IMR-90 (cell line): ENCODE data around the gene COL4A2. TPM values are rescaled to one million over a fixed set of nuclear protein-coding genes. Genes with fewer than 3 reads are reported as not detected.
A peak's percentile ranks its signal among the peaks of the same experiment; 100 is the strongest.

Source experiments
- ATAC-seq: fragments of 200-7000 bp; cut with Tn5 transposase; 2 replicates; pipeline ENCODE4 v1.9.1; 2020; ENCODE audit warnings: low read depth, mild to moderate bottlenecking, moderate library complexity
- BruUV-seq: library from RNA; stranded (reverse); fragments of 400-500 nt; replicated peaks from 2 replicates; lab custom pipeline; 2021; lab: Mats Ljungman, UMichigan
- CTCF ChIA-PET: fragments of 300-600 bp; formaldehyde crosslinking; extraction: SDS; loops from one replicate; lab custom pipeline; 2021; ENCODE audit warnings: antibody characterized with exemption; lab: Yijun Ruan, JAX
- POLR2A ChIA-PET: fragments of 300-600 bp; sonication (Branson Sonifier 250); formaldehyde crosslinking; loops from one replicate; lab custom pipeline; 2022; ENCODE audit warnings: antibody characterized with exemption; ENCODE audit not compliant: unreplicated experiment; lab: Charles Lee
- DNase-seq: peaks from one replicate; pipeline ENCODE4 v3.0.0; 2013
- H2AFZ ChIP-seq: replicated peaks from 2 replicates; pipeline ENCODE3; 2013; ENCODE audit warnings: low read length, mild to moderate bottlenecking; ENCODE audit not compliant: poor library complexity
- H2AK5ac ChIP-seq: 2 replicates; pipeline ENCODE4 v1.6.1; 2013; ENCODE audit warnings: low read depth, low read length, inconsistent platforms
- H2AK9ac ChIP-seq: replicated peaks from 2 replicates; pipeline ENCODE3; 2013; ENCODE audit warnings: mild to moderate bottlenecking, low read depth, low read length, moderate library complexity; ENCODE audit not compliant: poor library complexity
- H2BK120ac ChIP-seq: 2 replicates; pipeline ENCODE4 v1.6.1; 2013; ENCODE audit warnings: low read depth, low read length, inconsistent platforms
- H2BK15ac ChIP-seq: 3 replicates; pipeline ENCODE4 v1.6.1; 2013; ENCODE audit warnings: low read depth, low read length, inconsistent platforms
- H2BK20ac ChIP-seq: 2 replicates; pipeline ENCODE4 v1.6.1; 2013; ENCODE audit warnings: low read depth, mild to moderate bottlenecking, inconsistent platforms, low read length, moderate library complexity
- H2BK5ac ChIP-seq: 2 replicates; pipeline ENCODE4 v1.6.1; 2013; ENCODE audit warnings: mild to moderate bottlenecking, low read depth, low read length, inconsistent platforms; ENCODE audit not compliant: poor library complexity, severe bottlenecking
- H3K14ac ChIP-seq: replicated peaks from 2 replicates; pipeline ENCODE4 v1.6.1; 2013; ENCODE audit warnings: low read depth, low read length, inconsistent platforms
- H3K18ac ChIP-seq: 2 replicates; pipeline ENCODE4 v1.6.1; 2013; ENCODE audit warnings: low read depth, low read length, control low read depth
- H3K23ac ChIP-seq: 2 replicates; pipeline ENCODE4 v1.6.1; 2013; ENCODE audit warnings: low read depth, low read length, inconsistent platforms
- H3K27ac ChIP-seq: 2 replicates; pipeline ENCODE4 v1.5.1; 2013; ENCODE audit warnings: mild to moderate bottlenecking, control low read depth, low read length; ENCODE audit not compliant: insufficient read depth
- H3K27me3 ChIP-seq: 2 replicates; pipeline ENCODE4 v1.6.1; 2013; ENCODE audit warnings: low read length; ENCODE audit not compliant: control insufficient read depth, insufficient read depth
- H3K36me3 ChIP-seq: 2 replicates; pipeline ENCODE4 v1.6.1; 2013; ENCODE audit warnings: low read length, mixed read lengths; ENCODE audit not compliant: control insufficient read depth, insufficient read depth
- H3K4ac ChIP-seq: 2 replicates; pipeline ENCODE4 v1.6.1; 2013; ENCODE audit warnings: low read depth, low read length, inconsistent platforms
- H3K4me1 ChIP-seq: 2 replicates; pipeline ENCODE4 v1.6.1; 2013; ENCODE audit warnings: low read length, mixed read lengths; ENCODE audit not compliant: control insufficient read depth, insufficient read depth
- H3K4me2 ChIP-seq: 2 replicates; pipeline ENCODE4 v1.6.1; 2013; ENCODE audit warnings: low read depth, mild to moderate bottlenecking, control low read depth, low read length, moderate library complexity
- H3K4me3 ChIP-seq: 2 replicates; pipeline ENCODE4 v1.5.1; 2013; ENCODE audit warnings: low read depth, mild to moderate bottlenecking, control low read depth, low read length, moderate library complexity; ENCODE audit not compliant: insufficient read depth
- H3K56ac ChIP-seq: 2 replicates; pipeline ENCODE4 v1.6.1; 2013; ENCODE audit warnings: low read length, inconsistent platforms; ENCODE audit not compliant: insufficient read depth; ENCODE audit errors: extremely low read depth
- H3K79me1 ChIP-seq, 2 experiments: 2 replicates each; pipeline ENCODE4 v1.6.1; 2013; ENCODE audit warnings: low read length in 2 of 2, inconsistent platforms in 1 of 2, low read depth in 1 of 2
- H3K9ac ChIP-seq: 2 replicates; pipeline ENCODE4 v1.6.1; 2013; ENCODE audit warnings: low read depth, low read length, control low read depth
- H3K9me1 ChIP-seq: 2 replicates; pipeline ENCODE4 v1.6.1; 2013; ENCODE audit warnings: low read length, inconsistent platforms; ENCODE audit not compliant: insufficient read depth
- H3K9me3 ChIP-seq: 2 replicates; pipeline ENCODE4 v1.6.1; 2013; ENCODE audit warnings: low read length; ENCODE audit not compliant: control insufficient read depth, insufficient read depth
- H4K20me1 ChIP-seq: 2 replicates; pipeline ENCODE4 v1.6.1; 2013; ENCODE audit warnings: low read length, inconsistent platforms; ENCODE audit not compliant: insufficient read depth
- H4K5ac ChIP-seq: 2 replicates; pipeline ENCODE4 v1.6.1; 2013; ENCODE audit warnings: mild to moderate bottlenecking, low read depth, low read length, control low read depth
- H4K8ac ChIP-seq, 2 experiments: 2 replicates each; pipeline ENCODE4 v1.6.1; 2013; ENCODE audit warnings: low read depth in 2 of 2, low read length in 2 of 2, control low read depth in 1 of 2, inconsistent platforms in 1 of 2
- H4K91ac ChIP-seq: 2 replicates; pipeline ENCODE4 v1.6.1; 2013; ENCODE audit warnings: low read depth, low read length, inconsistent platforms; ENCODE audit not compliant: insufficient read depth
- BHLHE40 ChIP-seq: fragments of 150-350 bp; IDR thresholded peaks from 2 replicates; pipeline ENCODE4 v1.6.1; 2016; ENCODE audit warnings: mild to moderate bottlenecking, low read depth, low read length
- CEBPB ChIP-seq: IDR thresholded peaks from 2 replicates; pipeline ENCODE4 v1.6.1; 2012; ENCODE audit warnings: low read depth, low read length, improper control_type of control experiment
- CHD1 ChIP-seq: IDR thresholded peaks from 2 replicates; pipeline ENCODE4 v1.6.1; 2012; ENCODE audit warnings: low read depth, low read length, improper control_type of control experiment
- CTCF ChIP-seq: conservative IDR thresholded peaks from 2 replicates; pipeline ENCODE4 v1.5.1; 2012; ENCODE audit warnings: mild to moderate bottlenecking, low read depth, low read length, improper control_type of control experiment
- FOS ChIP-seq: fragments of 150-350 bp; IDR thresholded peaks from 2 replicates; pipeline ENCODE4 v1.6.1; 2016; ENCODE audit warnings: low read depth, low read length
- MAFK ChIP-seq: IDR thresholded peaks from 2 replicates; pipeline ENCODE4 v1.6.1; 2012; ENCODE audit warnings: low read depth, low read length, improper control_type of control experiment
- MAZ ChIP-seq: IDR thresholded peaks from 2 replicates; pipeline ENCODE4 v1.6.1; 2012; ENCODE audit warnings: low read depth, mild to moderate bottlenecking, low read length, improper control_type of control experiment, moderate library complexity, borderline replicate concordance
- NFE2L2 ChIP-seq: fragments of 150-350 bp; IDR thresholded peaks from 2 replicates; pipeline ENCODE4 v1.6.1; 2016; ENCODE audit warnings: low read depth, mild to moderate bottlenecking, low read length
- POLR2A ChIP-seq: IDR thresholded peaks from 2 replicates; pipeline ENCODE4 v1.6.1; 2012; ENCODE audit warnings: mild to moderate bottlenecking, low read depth, low read length
- RAD21 ChIP-seq: IDR thresholded peaks from 2 replicates; pipeline ENCODE4 v1.6.1; 2012; ENCODE audit warnings: low read length, improper control_type of control experiment
- RCOR1 ChIP-seq: IDR thresholded peaks from 2 replicates; pipeline ENCODE4 v1.6.1; 2012; ENCODE audit warnings: mild to moderate bottlenecking, low read length, improper control_type of control experiment; ENCODE audit not compliant: insufficient replicate concordance
- RFX5 ChIP-seq: IDR thresholded peaks from 2 replicates; pipeline ENCODE4 v1.8.0; 2012; ENCODE audit warnings: low read depth, mild to moderate bottlenecking, low read length, moderate library complexity
- SMC3 ChIP-seq: fragments of 150-350 bp; IDR thresholded peaks from 2 replicates; pipeline ENCODE4 v1.6.1; 2016; ENCODE audit warnings: low read depth, mild to moderate bottlenecking, antibody characterized with exemption, low read length, moderate library complexity
- USF2 ChIP-seq: fragments of 150-350 bp; IDR thresholded peaks from 2 replicates; pipeline ENCODE4 v1.6.1; 2017; ENCODE audit warnings: mild to moderate bottlenecking, antibody characterized with exemption, low read length, low read depth
- WGBS, 2 experiments: methylation state at CpG; one replicate each; pipeline versions ENCODE4 v1.1.5 to v1.1.7; 2013; ENCODE audit warnings: missing lambda C conversion rate in 2 of 2; ENCODE audit not compliant: insufficient read length in 1 of 2; ENCODE audit errors: extremely low coverage in 2 of 2; 5-methylcytosine and 5-hydroxymethylcytosine counted together
- dilution Hi-C: fragments of 300-500 bp; cut with HindIII; formaldehyde crosslinking; loops from one replicate; pipeline ENCODE4 v1.14.3; 2018; ENCODE audit warnings: low sequenced_read_pairs; ENCODE audit not compliant: unreplicated experiment
- in situ Hi-C: fragments of 300-500 bp; cut with MboI; formaldehyde crosslinking; loops from 3 replicates; pipeline ENCODE4 v1.14.3; 2019; ENCODE audit warnings: low sequenced_read_pairs, inconsistent platforms, mixed read lengths
- intact Hi-C: fragments of 100-400 bp; cut with micrococcal nuclease; formaldehyde crosslinking; loops from 2 replicates; pipeline ENCODE4 v1.10.0; 2022
- polyA plus RNA-seq, 3 experiments: library from polyadenylated mRNA; depleted of rRNA; stranded (reverse); fragments of >200 nt; gene quantifications; 2 replicates each; pipeline ENCODE4 v1.2.3, GENCODE V29; 2012; ENCODE audit warnings: low replicate concordance in 1 of 3
- total RNA-seq: library from RNA; depleted of rRNA; stranded (reverse); fragments of >200 nt; gene quantifications from 2 replicates; pipeline ENCODE4 v1.2.3, GENCODE V29; 2012

COL4A2 gene
- total and polyA plus RNA-seq, 2 of the 4 experiments (the other 2 are of a cell fraction): 90.7 to 457 TPM

- H3K56ac ChIP-seq: peak overlapping the region; percentile 51
- peak overlapping the region; percentile 99 for H2BK5ac ChIP-seq
- peak overlapping the region; percentile 100 for H2AK5ac ChIP-seq
- H3K79me1 ChIP-seq: peaks cover 63 to 94% of the 10 kb centered on the region in 2 experiments
- 57% methylated on average over 7 of the region's 16 CpGs; no CpG with 5 or more reads in 1 of the 2 experiments for WGBS, 2 experiments
- H3K4me2 ChIP-seq: no peak overlapping the region
- H3K9me1 ChIP-seq: peaks cover 48% of the 10 kb centered on the region
- H2BK15ac ChIP-seq: peak overlapping the region; percentile 61; the same call in 2 of the 3 replicates
- peak overlapping the region; percentile 96 for H4K91ac ChIP-seq
- peak overlapping the region; percentile 93 for H2BK120ac ChIP-seq
- peak overlapping the region; percentile 98 for H2BK20ac ChIP-seq
- H3K9me3 ChIP-seq: no peaks in the 10 kb centered on the region
- intact Hi-C loops: loop anchor here (1.0 to 5.0 kb wide), 7 partner anchors 16 to 190 kb away; partner anchors contain the start of genes COL4A1 and COL4A2
- H4K20me1 ChIP-seq: peaks cover 4% of the 10 kb centered on the region
- dilution Hi-C loops: no loop called here
- ChIA-PET CTCF (interaction anchor here (0.5 to 1.3 kb wide), 13 partner anchors 8 to 333 kb away, joined by 3 to 5 read pairs (median 3); no protein-coding TSS in a partner anchor), POLR2A (interaction anchor here (1.4 kb wide), 1 partner anchor 100 kb away, joined by 3 read pairs; no protein-coding TSS in a partner anchor)
- peaks cover 30% of the 10 kb centered on the region for H3K36me3 ChIP-seq
- H4K8ac ChIP-seq: peak overlapping the region; percentile 88; a peak in 3 of 4 replicates
- peak overlapping the region; percentile 65 for H3K18ac ChIP-seq
- H2AFZ ChIP-seq: no peak overlapping the region
- H3K4me3 ChIP-seq: no peak overlapping the region
- H3K27ac ChIP-seq: peak overlapping the region; percentile 71
- peak overlapping the region; percentile 93 for H3K4ac ChIP-seq
- BruUV-seq: no TSS peak
- H3K23ac ChIP-seq: peak overlapping the region; percentile 19; the same call in 1 of the 2 replicates
- peaks cover 37% of the 10 kb centered on the region for H3K4me1 ChIP-seq
- peak overlapping the region; percentile 23 for H3K9ac ChIP-seq
- in situ Hi-C loops: no loop called here
- no peak overlapping the region for H2AK9ac ChIP-seq
- no peaks in the 10 kb centered on the region for H3K27me3 ChIP-seq
- DNase-seq (peak; percentile 100), ATAC-seq (peak; percentile 84)
- peak overlapping the region; percentile 65 for H3K14ac ChIP-seq
- H4K5ac ChIP-seq: peak overlapping the region; percentile 46
- TF ChIP-seq RAD21: peak; percentile 94
- TF ChIP-seq POLR2A: peak; percentile 42; the same call in 1 of the 2 replicates
- peak; percentile 95 for TF ChIP-seq CEBPB
- TF ChIP-seq CHD1: peak; percentile 91; the same call in 1 of the 2 replicates
- peak; percentile 78 for TF ChIP-seq MAFK
- TF ChIP-seq FOS: peak; percentile 97
- peak; percentile 89 for TF ChIP-seq NFE2L2
- peak; percentile 61 for TF ChIP-seq RCOR1
- TF ChIP-seq CTCF: peak; percentile 98
- TF ChIP-seq SMC3: peak; percentile 94
- peak; percentile 81 for TF ChIP-seq BHLHE40
- TF ChIP-seq USF2: peak; percentile 65
- peak; percentile 71; the same call in 1 of the 2 replicates for TF ChIP-seq MAZ
- TF ChIP-seq RFX5: 0 out of 2 replicates have a peak, but pooled peaks have one; percentile 11
These were observed 105.2 kb downstream of the COL4A2 start for GRCh38 chr13:110412132-110412914.
